Measurements from ENCODE around the gene ZNRF3. TPM values are rescaled to one million over a fixed set of nuclear protein-coding genes. Genes with fewer than 3 reads are reported as not detected.

Gene ZNRF3
- total and polyA plus RNA-seq, 4 donors: 3.5 to 10.2 (median 6.9) TPM

DNA sequence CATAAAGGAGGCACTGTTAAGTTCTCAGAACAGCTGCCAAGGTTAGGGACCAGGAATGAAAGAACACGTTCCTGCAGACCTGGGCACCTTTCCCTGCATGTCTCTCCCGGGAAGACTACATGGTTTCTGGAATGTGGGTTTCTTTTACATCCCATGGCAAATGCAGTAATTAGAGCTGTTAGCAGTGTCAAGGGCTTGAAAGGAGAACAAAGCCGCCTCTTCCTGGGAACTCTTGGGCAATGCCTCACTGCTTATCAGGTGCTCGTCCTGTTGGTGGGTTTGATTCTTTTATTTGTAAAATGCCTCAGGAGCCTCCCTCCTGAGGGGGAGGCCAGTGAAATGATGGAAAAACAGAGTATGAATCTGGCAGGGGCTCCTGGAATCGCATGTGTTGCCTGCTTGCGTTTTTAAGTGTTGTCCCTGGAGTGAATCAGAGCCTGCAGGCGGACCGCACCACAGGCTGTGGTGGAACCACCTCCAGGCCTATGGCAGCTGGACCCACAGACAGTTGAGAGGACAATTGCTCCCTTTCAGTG lies 179.0 kb downstream of the ZNRF3 start:
- H3K4me1 ChIP-seq (ENCODE audit: control insufficient read depth in 5 of 5, insufficient read depth in 5 of 5, low read length in 5 of 5): peaks cover 0 to 20% (median 4%) of the 10 kb centered on the region in 5 donors
- H3K9me3 ChIP-seq (ENCODE audit: control insufficient read depth in 4 of 4, insufficient read depth in 3 of 4, low read length in 3 of 4): no peaks in the 10 kb centered on the region
- H3K4me3 ChIP-seq: no peak overlapping the region
- DNase-seq (peak in 2 of 3 donors; percentile 12 to 23), ATAC-seq (ENCODE audit: insufficient read depth, low FRiP score) (no peak)
- H3K27ac ChIP-seq (ENCODE audit: low read depth in 1 of 2, low read length in 1 of 2): no peak overlapping the region
- TF ChIP-seq, protein P1, sequence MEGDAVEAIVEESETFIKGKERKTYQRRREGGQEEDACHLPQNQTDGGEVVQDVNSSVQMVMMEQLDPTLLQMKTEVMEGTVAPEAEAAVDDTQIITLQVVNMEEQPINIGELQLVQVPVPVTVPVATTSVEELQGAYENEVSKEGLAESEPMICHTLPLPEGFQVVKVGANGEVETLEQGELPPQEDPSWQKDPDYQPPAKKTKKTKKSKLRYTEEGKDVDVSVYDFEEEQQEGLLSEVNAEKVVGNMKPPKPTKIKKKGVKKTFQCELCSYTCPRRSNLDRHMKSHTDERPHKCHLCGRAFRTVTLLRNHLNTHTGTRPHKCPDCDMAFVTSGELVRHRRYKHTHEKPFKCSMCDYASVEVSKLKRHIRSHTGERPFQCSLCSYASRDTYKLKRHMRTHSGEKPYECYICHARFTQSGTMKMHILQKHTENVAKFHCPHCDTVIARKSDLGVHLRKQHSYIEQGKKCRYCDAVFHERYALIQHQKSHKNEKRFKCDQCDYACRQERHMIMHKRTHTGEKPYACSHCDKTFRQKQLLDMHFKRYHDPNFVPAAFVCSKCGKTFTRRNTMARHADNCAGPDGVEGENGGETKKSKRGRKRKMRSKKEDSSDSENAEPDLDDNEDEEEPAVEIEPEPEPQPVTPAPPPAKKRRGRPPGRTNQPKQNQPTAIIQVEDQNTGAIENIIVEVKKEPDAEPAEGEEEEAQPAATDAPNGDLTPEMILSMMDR (IDR thresholded peaks at IDR 0.05; ENCODE audit: control extremely low read depth, extremely low read depth): no peak
- no peaks in the 10 kb centered on the region for H3K36me3 ChIP-seq (ENCODE audit: control insufficient read depth in 4 of 4, insufficient read depth in 4 of 4, low read length in 4 of 4)
- H3K27me3 ChIP-seq (ENCODE audit: control insufficient read depth in 3 of 3, insufficient read depth in 3 of 3, low read length in 2 of 3): no peaks in the 10 kb centered on the region
- H3K9ac ChIP-seq (ENCODE audit: insufficient read depth in 1 of 2, low read length in 2 of 2): no peak overlapping the region
- 60 to 71% methylated on average over 8 of the region's 8 CpGs for WGBS, 2 donors

DNA sequence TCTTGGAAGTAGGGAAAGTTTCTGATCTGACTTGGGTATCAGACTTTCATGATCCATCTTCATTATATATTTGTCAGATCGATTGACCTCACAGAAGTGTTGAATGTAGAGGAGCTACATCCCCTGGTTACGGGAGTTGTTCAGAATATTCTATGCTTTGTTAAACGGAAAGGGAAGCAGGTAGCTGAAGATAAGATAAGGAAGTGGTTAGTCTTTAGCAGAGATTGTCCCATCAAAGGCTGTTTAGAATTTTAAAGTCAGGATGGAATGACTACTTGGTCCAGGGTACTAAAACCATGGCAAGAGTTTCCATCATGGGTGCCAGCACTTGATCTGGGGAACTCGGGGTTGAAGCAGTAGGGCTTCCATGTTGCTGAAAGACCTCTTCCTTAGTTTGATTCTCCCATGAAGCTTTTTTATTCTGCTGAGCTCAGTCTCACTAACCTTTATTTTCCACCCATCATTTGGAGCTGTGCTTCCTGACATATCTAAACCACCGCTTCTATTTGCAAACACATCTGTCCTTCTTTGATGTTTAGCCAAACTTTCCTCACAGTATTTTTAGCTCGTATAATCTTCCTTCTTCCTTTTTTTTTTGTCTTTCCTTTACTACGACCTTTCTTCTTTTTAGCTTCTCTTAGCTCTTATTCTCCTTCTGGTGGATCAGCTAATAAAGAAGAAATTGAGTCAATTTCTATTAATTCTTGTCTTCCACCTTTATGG lies 182.3 kb downstream of the ZNRF3 start:
- DNase-seq (peak in 1 of 3 donors; percentile 23), ATAC-seq (ENCODE audit: insufficient read depth, low FRiP score) (no peak)
- Histone ChIP-seq H3K27me3 (ENCODE audit: control insufficient read depth in 3 of 3, insufficient read depth in 3 of 3, low read length in 2 of 3) (no peaks in the 10 kb centered on the region), H3K4me3 (no peak overlapping the region), H3K36me3 (ENCODE audit: control insufficient read depth in 4 of 4, insufficient read depth in 4 of 4, low read length in 4 of 4) (no peaks in the 10 kb centered on the region), H3K9me3 (ENCODE audit: control insufficient read depth in 4 of 4, insufficient read depth in 3 of 4, low read length in 3 of 4) (no peaks in the 10 kb centered on the region), H3K9ac (ENCODE audit: insufficient read depth in 1 of 2, low read length in 2 of 2) (no peak overlapping the region), H3K4me1 (ENCODE audit: control insufficient read depth in 5 of 5, insufficient read depth in 5 of 5, low read length in 5 of 5) (peaks cover 0 to 5% (median 0%) of the 10 kb centered on the region in 5 donors), H3K27ac (ENCODE audit: low read depth in 1 of 2, low read length in 1 of 2) (no peak overlapping the region)
- WGBS, 2 donors: 18 to 34% methylated on average over 7 of the region's 7 CpGs
- TF ChIP-seq, protein P1 (IDR thresholded peaks at IDR 0.05; ENCODE audit: control extremely low read depth, extremely low read depth): no peak

DNA sequence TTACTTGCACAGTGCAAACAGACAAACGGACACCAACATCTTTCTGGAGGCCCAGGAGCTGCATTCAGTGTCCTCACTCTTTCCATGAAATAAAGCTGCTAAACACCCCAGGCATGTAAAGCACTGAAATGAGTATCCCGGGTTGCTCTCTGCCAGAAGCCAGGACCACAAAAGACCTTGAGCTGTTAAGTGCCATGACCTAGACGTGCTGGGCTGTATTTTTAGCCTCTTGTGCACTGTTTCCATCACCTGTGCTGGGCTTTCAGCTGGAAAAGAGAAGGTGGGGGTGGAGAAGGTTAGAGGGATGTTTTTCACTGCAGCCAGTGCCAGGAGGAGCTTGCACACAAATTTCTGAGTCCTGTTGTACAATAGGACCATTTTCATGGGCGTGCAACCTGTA lies 186.1 kb downstream of the ZNRF3 start:
- peaks cover 0 to 16% (median 3%) of the 10 kb centered on the region in 5 donors for H3K4me1 ChIP-seq (ENCODE audit: control insufficient read depth in 5 of 5, insufficient read depth in 5 of 5, low read length in 5 of 5)
- 86 to 92% methylated on average over 4 of the region's 4 CpGs for WGBS, 2 donors

More for the DNA sequence above, 186.1 kb downstream of the ZNRF3 start:
- peak in 1 of 3 donors; percentile 10 for DNase-seq
- Histone ChIP-seq H3K27ac (ENCODE audit: low read depth in 1 of 2, low read length in 1 of 2) (no peak overlapping the region), H3K4me3 (no peak overlapping the region), H3K27me3 (ENCODE audit: control insufficient read depth in 3 of 3, insufficient read depth in 3 of 3, low read length in 2 of 3) (no peaks in the 10 kb centered on the region), H3K9me3 (ENCODE audit: control insufficient read depth in 4 of 4, insufficient read depth in 3 of 4, low read length in 3 of 4) (no peaks in the 10 kb centered on the region), H3K9ac (ENCODE audit: insufficient read depth in 1 of 2, low read length in 2 of 2) (no peak overlapping the region), H3K36me3 (ENCODE audit: control insufficient read depth in 4 of 4, insufficient read depth in 4 of 4, low read length in 4 of 4) (no peaks in the 10 kb centered on the region)
- no peak for ATAC-seq (ENCODE audit: insufficient read depth, low FRiP score)
- TF ChIP-seq, protein P1 (IDR thresholded peaks at IDR 0.05; ENCODE audit: control extremely low read depth, extremely low read depth): no peak

Data from lung (tissue), 12 donors.